CD4-positive, alpha-beta T cell treated with Interleukin-15 for 1 hour (primary cell): ENCODE data around the gene RANGAP1.

Experiments
- DNase-seq: peaks from one replicate; pipeline ENCODE4 v3.0.0-alpha.2; 2020

Gene RANGAP1

DNA sequence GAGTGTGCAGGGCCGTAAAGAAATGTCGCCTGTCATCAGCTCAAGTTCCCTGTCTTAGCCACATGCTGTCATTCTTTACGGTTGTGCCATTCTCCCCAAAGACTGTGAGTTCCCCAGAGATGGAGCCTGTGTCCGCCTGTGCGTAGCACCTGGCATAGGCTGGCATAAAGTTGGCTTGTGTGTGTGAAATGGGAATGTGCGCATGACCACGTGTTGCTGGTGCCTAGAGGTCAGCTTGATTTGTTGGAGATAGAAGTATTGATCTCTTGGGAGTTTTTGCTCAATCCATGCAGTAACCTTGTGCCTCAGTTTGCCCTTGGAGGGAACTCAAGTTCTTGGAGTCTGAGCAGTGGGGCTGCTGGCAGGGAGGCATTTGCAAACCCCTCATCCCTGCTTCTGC, 54.6 kb downstream of the RANGAP1 start:
- DNase-seq: no peak

GRCh38 chr22:41230401-41230785, 55.6 kb downstream of the RANGAP1 start:
- DNase-seq: no peak

DNA sequence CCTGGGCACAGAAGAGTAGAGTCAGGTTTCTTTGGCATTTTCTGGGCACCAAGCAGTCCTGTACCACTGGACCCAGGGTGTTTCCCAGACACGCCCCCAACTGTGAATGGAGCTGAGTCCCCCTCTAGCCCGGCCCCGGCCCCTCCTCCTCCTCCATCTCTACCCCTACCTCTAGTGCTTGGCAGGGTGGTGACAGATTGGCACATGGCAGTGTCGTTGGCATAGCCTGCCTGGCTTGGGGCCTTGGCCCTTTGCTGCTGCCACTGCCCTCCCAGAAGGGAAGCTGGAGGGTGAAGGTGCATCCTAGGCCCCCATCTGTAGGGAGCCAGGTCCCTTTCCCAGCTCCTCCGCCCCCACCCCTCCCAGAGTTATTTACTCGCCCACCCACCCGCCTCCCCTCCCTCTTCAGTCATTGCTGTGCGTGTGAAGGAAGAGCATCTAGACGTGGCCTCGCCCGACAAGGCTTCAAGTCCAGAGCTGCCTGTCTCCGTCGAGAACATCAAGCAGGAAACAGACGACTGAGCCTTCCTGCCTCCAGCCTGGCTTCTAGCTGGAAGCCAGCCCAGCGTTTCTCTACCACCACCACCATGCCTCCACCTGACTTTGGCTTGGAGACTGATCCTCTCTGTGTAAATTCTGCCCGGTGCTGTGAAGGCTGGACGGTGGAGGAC, 56.1 kb downstream of the RANGAP1 start:
- no peak for DNase-seq

DNA sequence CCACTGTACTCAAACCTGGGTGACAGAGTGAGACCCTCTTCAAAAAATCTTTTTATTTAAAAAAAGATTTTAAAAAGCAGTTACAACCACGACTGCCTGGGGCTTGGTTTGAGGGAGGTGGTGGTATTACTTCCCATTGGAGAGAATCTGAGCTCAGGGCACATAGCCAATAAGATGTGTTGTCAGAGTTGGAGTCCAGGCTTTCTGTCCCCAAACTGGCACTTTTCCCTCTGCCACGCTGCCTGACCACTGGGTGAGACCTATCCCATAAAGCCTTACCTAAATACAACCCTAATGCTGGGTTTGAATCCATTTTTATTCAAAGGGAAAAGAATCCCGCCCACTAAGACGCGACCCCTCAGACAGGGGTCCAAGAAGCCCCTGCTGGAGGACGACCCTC, 56.8 kb downstream of the RANGAP1 start:
- no peak for DNase-seq

DNA sequence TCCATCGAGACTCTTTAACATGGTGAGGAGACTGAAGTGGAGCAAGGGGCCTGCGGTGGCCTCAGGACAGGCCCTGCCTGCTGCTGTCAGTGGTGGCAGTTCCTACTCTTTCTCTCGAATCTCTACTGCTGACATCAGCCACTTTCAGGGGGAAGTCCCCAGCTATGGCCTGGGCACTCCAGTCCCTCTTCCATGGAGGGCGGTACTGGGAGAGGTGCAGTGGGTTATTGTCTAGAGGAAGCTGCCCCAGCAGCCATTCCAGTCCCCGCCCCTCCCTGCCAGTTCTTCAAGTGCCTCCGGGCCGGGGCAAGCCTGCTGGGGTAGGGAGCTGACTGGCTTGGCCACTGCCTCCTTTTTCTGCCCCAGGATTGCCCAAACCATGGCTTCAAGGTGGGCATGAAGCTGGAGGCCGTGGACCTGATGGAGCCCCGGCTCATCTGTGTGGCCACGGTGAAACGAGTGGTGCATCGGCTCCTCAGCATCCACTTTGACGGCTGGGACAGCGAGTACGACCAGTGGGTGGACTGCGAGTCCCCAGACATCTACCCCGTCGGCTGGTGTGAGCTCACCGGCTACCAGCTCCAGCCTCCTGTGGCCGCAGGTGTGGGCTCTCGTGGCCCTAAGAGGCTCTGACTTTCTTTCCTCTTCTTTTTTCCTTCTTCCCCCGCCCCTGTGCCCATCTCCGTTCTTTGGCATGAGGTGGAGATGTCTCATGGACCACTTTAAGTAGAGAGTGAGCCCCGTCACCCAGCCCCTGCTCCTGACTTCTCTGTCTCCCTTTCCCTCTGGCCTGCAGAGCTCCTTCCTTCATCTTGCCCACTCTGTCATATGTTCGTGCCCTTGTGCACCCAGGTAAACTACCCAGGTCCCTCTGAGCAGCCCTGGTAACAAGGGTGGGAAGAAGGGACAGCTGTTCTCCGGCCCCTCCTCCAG, 59.0 kb downstream of the RANGAP1 start:
- DNase-seq: no peak

DNA sequence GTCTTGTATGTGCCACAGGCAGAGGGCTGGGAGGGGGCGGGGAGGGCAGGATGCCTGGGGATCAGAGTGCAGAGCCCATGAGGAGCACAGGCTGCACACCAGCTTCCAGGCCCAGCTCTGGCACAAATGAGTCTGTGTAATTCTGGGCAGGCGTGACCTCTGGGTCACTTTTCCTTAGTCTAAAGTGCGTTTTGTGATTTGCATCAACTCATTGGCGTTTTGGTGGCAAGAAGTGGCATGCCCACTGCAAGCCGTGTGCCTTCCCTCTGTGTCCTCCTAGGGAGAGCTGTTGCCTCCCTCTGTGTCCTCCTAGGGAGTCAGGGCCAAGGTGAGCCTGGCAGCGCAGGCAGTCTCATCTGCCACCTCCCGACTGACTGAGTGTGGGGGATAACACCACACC, 62.5 kb downstream of the RANGAP1 start:
- DNase-seq: no peak

DNA sequence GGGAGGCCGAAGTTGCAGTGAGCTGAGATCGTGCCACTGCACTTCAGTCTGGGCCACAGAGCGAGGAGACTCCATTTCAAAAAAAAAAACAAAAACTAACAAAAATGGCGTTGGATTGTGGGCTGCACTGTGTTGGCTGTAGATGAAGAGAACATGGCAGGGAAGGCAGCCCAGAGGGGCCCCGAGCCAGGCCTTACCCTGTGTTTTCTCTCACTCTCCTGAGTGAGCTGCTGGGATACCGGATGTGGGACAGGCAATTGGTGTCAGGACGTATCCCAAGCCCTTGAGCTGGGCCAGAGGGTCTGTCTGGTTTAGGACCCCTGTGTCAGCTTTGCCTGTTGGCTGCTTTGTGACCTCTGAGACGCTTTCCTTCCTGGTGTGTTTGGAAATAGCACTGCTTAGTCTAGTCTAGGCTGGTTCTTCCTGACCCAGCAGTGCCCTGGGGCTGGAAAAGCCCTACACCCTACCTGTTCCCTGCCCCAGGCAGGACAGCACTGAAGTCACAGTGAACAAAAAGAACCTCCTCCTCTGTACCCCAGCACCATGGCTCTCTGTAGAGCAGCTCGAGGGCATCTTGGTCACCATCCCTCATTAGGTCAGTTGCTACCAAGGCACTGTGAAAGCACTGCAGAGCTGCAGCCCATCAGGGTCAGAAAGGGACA, 63.0 kb downstream of the RANGAP1 start:
- no peak for DNase-seq

DNA sequence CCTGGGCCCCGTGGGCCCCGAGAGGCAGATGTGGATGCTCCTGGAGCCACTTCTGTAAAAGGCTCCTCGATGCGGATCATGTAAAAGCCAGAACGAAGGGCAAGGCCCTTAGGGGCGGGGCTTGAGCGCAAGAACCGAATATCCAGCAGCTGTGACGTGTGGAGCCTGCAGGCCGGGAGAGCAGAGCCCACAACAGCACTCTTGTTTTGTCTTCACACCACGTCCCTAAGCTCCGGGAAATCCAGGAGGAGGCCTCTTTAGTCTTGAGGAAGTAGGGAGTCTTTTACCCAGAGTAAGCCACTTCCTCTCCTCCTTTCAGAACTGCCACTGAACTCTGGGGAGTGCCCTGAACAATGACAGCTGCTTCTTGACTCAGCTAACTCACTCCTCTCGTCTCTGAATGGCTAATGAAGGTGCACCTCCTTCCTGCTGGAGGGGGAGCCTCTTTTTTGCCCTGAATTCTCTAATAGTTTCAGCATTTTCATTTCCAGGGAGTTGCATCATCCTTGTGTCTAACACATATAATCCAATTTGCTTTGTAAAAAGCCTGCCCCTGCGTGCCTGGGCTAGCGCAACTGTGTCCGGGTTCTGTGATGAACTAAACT, 68.3 kb downstream of the RANGAP1 start:
- peak; percentile 56 for DNase-seq

GRCh38 chr22:41216984-41217383, 69.0 kb downstream of the RANGAP1 start:
- DNase-seq: no peak

- DNase-seq: no peak
Observed at GRCh38 chr22:41215926-41216325, 70.1 kb downstream of the RANGAP1 start.

- no peak for DNase-seq
Observed at GRCh38 chr22:41215409-41215808, 70.6 kb downstream of the RANGAP1 start.

DNA sequence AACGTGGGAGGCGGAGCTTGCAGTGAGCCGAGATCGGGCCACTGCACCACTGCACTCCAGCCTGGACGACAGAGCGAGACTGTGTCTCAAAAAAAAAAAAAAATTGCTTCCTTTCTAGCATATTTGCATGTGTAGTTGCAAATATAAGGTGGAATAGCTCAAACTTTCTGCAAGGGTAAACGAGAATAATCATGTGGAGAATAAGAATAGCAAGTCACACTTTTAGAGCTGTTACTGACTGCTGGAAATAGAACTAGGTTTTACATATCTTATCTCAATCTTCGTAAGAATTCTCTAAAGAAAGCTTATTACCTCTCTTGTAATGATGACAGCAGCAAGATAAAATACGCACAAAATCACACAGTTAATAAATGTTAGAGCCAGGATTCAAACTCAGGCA, 79.3 kb downstream of the RANGAP1 start:
- DNase-seq: no peak

GRCh38 chr22:41204992-41205900, 80.7 kb downstream of the RANGAP1 start, which contains the start of gene L3MBTL2:
Gene L3MBTL2, plus strand, starts transcription at chr22:41205312. Its CDS starts 51 bp downstream, at chr22:41205363.
- peak; percentile 98 for DNase-seq

DNA sequence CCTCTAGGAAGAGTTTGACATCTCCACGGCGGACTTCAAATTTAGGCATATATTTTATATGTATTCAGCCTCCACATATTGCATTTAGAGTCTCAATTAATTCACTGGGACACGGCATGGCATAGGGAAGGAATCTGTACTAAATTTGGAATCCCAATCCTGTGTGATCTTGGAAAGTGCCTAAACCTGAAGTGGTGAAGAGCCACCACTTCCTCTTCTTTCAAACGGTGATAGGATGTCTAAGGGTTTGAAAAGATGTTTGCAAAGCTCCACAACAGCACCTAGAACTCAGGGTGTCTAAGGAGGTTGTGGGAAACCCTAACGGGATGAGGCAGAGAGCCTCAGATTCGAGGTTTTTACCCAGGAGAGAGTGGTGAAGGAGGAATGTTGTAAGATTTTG, 81.9 kb downstream of the RANGAP1 start:
- DNase-seq: no peak

- no peak for DNase-seq
Observed at GRCh38 chr22:41203118-41203517, 82.9 kb downstream of the RANGAP1 start.

GRCh38 chr22:41201141-41201540, 84.8 kb downstream of the RANGAP1 start:
- no peak for DNase-seq

DNA sequence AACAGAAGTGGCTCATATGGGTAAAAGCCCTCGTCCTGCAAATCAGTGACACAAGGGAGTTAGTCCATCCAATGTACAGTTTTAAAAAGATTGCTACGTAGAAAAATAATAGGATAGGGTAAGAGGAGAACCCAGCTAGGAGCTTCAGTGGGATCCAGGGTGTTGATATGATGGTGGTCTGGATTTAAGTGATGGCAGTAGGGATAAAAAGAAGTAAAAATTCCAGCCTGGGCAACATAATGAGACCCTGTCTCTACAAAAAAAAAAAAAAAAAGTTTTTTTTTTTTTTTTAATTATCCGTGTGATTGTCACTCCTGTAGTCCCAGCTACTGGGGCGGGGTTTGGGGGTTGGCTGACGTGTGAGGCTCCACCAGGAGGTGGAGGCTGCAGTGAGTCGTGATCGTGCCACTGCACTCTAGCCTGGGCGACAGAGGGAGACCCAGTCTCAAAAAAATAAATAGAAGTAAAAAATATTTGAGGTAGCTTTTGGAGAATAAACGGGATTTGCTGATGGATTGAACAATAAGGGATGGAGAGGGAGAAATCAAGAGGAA, 87.9 kb downstream of the RANGAP1 start:
- peak; percentile 38 for DNase-seq

DNA sequence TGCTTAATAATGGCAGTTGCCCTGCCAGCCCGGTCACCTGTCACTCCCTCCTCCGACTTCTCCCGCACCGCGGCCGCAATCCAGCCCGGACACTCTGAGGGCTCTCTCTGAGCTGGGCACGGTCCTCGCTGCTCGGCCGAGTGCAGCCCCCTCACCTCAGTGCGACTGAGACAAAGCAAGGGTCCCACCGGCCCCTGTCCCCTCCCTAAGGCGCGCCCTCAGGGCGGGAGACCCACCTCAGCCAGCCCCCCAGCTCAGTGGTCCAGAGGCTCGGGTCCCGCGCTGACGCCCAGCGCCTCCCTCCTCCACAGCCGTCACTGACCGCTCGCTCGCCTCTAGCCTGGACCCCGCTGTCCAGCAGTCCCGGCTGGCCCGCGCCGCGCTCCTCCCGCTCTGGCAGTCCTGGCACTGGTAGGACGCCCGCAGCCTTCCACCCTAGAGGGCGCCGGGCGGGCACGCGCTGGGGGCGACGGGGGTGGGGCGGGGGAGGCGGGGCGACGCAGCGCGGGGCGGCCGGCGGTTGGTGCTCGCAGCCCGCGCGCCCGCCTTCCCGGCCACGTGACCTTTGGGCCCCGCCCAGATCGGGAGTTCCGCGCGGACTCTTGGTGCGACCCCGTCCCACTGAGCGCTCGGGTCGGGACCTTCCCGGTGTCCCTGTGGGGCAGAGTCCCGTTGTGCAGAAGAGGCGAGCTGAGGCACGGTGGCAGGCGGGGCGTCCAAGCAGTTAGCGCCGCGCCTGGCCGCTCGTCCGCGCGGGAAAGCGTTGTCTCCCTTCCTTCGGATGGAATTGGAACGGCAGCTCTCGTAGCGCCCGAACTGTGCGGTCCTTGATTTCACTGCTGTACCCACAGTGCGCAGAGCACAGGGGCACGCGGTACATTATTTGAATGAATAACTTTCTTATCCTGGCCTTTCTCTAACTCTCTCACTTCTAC, 88.7 kb downstream of the RANGAP1 start:
- DNase-seq: peak; percentile 75
